Caco-2 (cell line): ENCODE measurements around the gene EFHC1. TPM values are rescaled to one million over a fixed set of nuclear protein-coding genes. Genes with fewer than 3 reads are reported as not detected.
A peak's percentile ranks its signal among the peaks of the same experiment; 100 is the strongest.

Experiments used
- BruUV-seq: library from RNA; stranded (reverse); fragments of 400-500 nt; replicated peaks from 2 replicates; lab custom pipeline; 2021; lab: Mats Ljungman, UMichigan
- CTCF ChIA-PET: fragments of 300-600 bp; sonication (Branson Sonifier 250); formaldehyde crosslinking; loops from one replicate; lab custom pipeline; 2022; ENCODE audit warnings: antibody characterized with exemption; lab: Charles Lee
- POLR2A ChIA-PET: fragments of 300-600 bp; sonication (Branson Sonifier 250); formaldehyde crosslinking; loops from one replicate; lab custom pipeline; 2022; ENCODE audit warnings: antibody characterized with exemption; lab: Charles Lee
- DNase-seq, 2 experiments: peaks; one replicate each; pipeline versions ENCODE4 v3.0.0 to v3.0.0-alpha.2; 2020 to 2022
- H3K27me3 ChIP-seq: replicated peaks from 2 replicates; pipeline ENCODE4 v1.6.0; 2011; ENCODE audit warnings: low read length; ENCODE audit not compliant: control insufficient read depth, insufficient read depth
- H3K36me3 ChIP-seq: 2 replicates; pipeline ENCODE4 v1.5.1; 2011; ENCODE audit warnings: low read length; ENCODE audit not compliant: control insufficient read depth, insufficient read depth
- H3K4me1 ChIP-seq: fragments of 250-450 bp; sonication (Bioruptor Pico); 2 replicates; pipeline ENCODE4 v1.5.1; 2020; ENCODE audit warnings: mild to moderate bottlenecking
- H3K4me3 ChIP-seq: 2 replicates; pipeline ENCODE4 v1.5.1; 2011; ENCODE audit warnings: low read depth, mild to moderate bottlenecking, control low read depth, low read length
- H3K9me3 ChIP-seq: fragments of 250-450 bp; sonication (Bioruptor Pico); 2 replicates; pipeline ENCODE4 v1.5.1; 2020; ENCODE audit warnings: mild to moderate bottlenecking, moderate library complexity
- H3K27ac Mint-ChIP-seq: one replicate; pipeline ENCODE4 v1.8.0; 2022; ENCODE audit warnings: mixed read lengths; ENCODE audit not compliant: unreplicated experiment
- H3K27me3 Mint-ChIP-seq: one replicate; pipeline ENCODE4 v1.8.0; 2022; ENCODE audit warnings: mixed read lengths; ENCODE audit not compliant: insufficient read depth, unreplicated experiment
- H3K36me3 Mint-ChIP-seq: one replicate; pipeline ENCODE4 v1.8.0; 2022; ENCODE audit warnings: mild to moderate bottlenecking, mixed read lengths; ENCODE audit not compliant: insufficient read depth, unreplicated experiment
- H3K4me1 Mint-ChIP-seq: one replicate; pipeline ENCODE4 v1.8.0; 2022; ENCODE audit warnings: low read depth, mixed read lengths; ENCODE audit not compliant: unreplicated experiment
- H3K4me3 Mint-ChIP-seq: one replicate; pipeline ENCODE4 v1.8.0; 2022; ENCODE audit warnings: mild to moderate bottlenecking, moderate library complexity, mixed read lengths; ENCODE audit not compliant: unreplicated experiment
- H3K9me3 Mint-ChIP-seq: one replicate; pipeline ENCODE4 v1.8.0; 2022; ENCODE audit warnings: mixed read lengths; ENCODE audit not compliant: unreplicated experiment
- intact Hi-C: fragments of 100-400 bp; cut with micrococcal nuclease; formaldehyde crosslinking; loops from one replicate; pipeline ENCODE4 v1.10.0; 2022; ENCODE audit not compliant: unreplicated experiment
- total RNA-seq: library from RNA; stranded (reverse); gene quantifications from 2 replicates; pipeline ENCODE4 v1.2.3, GENCODE V29; 2022
- TF ChIP-seq, protein P1 (sequence below), 2 experiments: fragments of 200-600 bp in 1 of 2; IDR thresholded peaks; 1 replicate in 1 of 2; 2 replicates in 1 of 2; pipeline versions ENCODE4 v1.5.1 to v1.8.0; 2011 to 2022; ENCODE audit warnings: antibody characterized with exemption in 1 of 2, control low read depth in 1 of 2, inconsistent platforms in 1 of 2, low read depth in 1 of 2, low read length in 1 of 2, mild to moderate bottlenecking in 1 of 2, moderate library complexity in 1 of 2; ENCODE audit not compliant: insufficient read depth in 1 of 2, severe bottlenecking in 1 of 2, unreplicated experiment in 1 of 2

The EFHC1 gene
- total RNA-seq, 1 experiment from 2014 or later: 14.6 TPM

DNA sequence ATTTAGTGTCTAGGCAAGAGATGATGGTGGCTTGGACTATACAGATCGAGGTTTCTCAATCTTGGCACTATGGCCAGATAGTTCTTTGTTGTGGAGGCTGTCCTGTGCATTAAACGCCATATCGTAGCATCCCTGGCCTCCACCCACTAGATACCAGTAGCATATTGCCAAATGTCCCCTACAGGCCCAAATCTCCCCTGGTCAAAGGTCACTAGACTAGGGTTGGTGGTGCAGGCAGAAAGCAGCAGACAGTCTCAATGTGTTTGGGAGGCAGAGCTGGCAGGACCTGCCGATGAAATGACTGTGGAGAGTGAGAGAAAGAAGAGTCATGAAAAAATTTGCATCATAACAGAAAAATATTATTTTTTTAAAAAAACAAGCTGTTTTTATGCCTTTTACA lies 93.8 kb downstream of the EFHC1 start:
- H3K27me3 Mint-ChIP-seq: no peaks in the 10 kb centered on the region
- H3K27ac Mint-ChIP-seq: no peak overlapping the region
- no peak overlapping the region for H3K4me3 Mint-ChIP-seq
- no TSS peak for BruUV-seq
- peaks cover 64% of the 10 kb centered on the region for H3K36me3 Mint-ChIP-seq
- Histone ChIP-seq H3K36me3 (peaks cover 4% of the 10 kb centered on the region), H3K4me1 (peaks cover 40% of the 10 kb centered on the region), H3K4me3 (no peak overlapping the region), H3K9me3 (no peaks in the 10 kb centered on the region), H3K27me3 (no peaks in the 10 kb centered on the region)
- TF ChIP-seq, protein P1, sequence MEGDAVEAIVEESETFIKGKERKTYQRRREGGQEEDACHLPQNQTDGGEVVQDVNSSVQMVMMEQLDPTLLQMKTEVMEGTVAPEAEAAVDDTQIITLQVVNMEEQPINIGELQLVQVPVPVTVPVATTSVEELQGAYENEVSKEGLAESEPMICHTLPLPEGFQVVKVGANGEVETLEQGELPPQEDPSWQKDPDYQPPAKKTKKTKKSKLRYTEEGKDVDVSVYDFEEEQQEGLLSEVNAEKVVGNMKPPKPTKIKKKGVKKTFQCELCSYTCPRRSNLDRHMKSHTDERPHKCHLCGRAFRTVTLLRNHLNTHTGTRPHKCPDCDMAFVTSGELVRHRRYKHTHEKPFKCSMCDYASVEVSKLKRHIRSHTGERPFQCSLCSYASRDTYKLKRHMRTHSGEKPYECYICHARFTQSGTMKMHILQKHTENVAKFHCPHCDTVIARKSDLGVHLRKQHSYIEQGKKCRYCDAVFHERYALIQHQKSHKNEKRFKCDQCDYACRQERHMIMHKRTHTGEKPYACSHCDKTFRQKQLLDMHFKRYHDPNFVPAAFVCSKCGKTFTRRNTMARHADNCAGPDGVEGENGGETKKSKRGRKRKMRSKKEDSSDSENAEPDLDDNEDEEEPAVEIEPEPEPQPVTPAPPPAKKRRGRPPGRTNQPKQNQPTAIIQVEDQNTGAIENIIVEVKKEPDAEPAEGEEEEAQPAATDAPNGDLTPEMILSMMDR (IDR thresholded peaks at IDR 0.05; ENCODE audit: insufficient read depth in 1 of 2, low read depth in 1 of 2, low read length in 1 of 2, severe bottlenecking in 1 of 2, unreplicated experiment in 1 of 2): no peak
- intact Hi-C loops: loop anchor here (5.0 kb wide), 1 partner anchor 53 kb away; no protein-coding TSS in a partner anchor
- no peaks in the 10 kb centered on the region for H3K9me3 Mint-ChIP-seq
- POLR2A ChIA-PET: no interaction called here
- peaks cover 37% of the 10 kb centered on the region for H3K4me1 Mint-ChIP-seq
- DNase-seq: no peak
- CTCF ChIA-PET: no interaction called here

DNA sequence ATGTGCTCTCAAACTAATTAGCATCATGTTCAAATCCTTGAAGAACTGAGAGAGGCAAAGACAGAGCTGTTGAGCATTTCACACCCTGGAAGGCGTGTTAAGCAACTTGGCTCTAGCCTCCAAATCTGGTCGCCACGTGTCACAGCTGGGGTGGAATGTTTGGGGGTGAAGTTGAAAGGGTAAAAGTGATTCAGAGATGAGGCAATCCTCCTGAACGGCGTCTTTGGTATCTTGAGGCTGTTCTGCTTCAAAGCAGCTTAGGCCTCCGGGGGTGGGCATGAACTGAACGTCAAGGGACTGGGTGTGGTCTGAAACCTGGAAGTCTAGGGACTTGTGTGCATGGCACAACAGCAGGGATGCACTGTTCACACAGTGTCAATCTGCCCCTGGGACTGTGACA lies 94.4 kb downstream of the EFHC1 start:
- no peaks in the 10 kb centered on the region for H3K27me3 ChIP-seq
- peaks cover 40% of the 10 kb centered on the region for H3K4me1 ChIP-seq
- POLR2A ChIA-PET: no interaction called here
- H3K36me3 ChIP-seq: peaks cover 3% of the 10 kb centered on the region
- Mint-ChIP-seq H3K27ac (peak overlapping the region; percentile 51), H3K4me3 (no peak overlapping the region), H3K4me1 (peaks cover 37% of the 10 kb centered on the region), H3K36me3 (peaks cover 62% of the 10 kb centered on the region), H3K27me3 (no peaks in the 10 kb centered on the region), H3K9me3 (no peaks in the 10 kb centered on the region)
- no peak overlapping the region for H3K4me3 ChIP-seq
- TF ChIP-seq, protein P1 (IDR thresholded peaks at IDR 0.05; ENCODE audit: insufficient read depth in 1 of 2, low read depth in 1 of 2, low read length in 1 of 2, severe bottlenecking in 1 of 2, unreplicated experiment in 1 of 2): no peak
- peak; percentile 60 for DNase-seq
- CTCF ChIA-PET: no interaction called here
- intact Hi-C loops: loop anchor here (5.0 kb wide), 1 partner anchor 53 kb away; no protein-coding TSS in a partner anchor
- BruUV-seq: no TSS peak
- no peaks in the 10 kb centered on the region for H3K9me3 ChIP-seq

DNA sequence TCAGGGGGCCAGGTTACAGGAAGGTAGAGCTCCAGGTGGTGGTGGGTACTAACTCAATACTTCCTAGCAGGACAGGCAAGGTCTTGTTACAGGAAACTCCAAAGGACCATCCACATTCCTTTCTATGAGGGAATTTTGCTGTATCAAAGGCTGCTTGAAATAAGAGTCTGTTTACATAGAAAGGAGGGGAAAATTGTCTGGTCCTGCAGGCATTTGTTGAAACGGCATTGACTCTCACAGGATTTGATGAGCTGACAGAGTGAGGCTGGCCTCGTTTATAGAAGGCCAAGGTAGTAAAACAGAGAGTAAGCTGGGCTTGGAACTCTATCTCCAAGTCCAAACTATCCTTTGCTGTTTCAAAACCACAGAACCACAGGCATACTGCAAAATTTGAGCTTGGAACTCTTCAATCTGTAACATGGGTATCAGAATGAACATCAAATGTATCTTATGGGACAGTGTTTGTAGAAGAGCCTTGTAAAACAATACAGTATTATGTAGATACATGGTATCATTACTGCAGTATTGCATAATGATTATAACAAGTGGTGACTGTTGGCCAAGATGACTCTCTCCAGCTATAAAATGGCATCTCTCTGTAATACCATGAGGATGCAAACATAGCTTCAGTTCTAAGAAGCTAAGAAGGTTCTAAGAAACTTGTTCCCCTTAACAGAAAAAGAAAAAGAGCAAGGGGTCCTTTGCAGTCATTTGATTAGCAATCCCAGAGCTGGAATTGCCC lies 95.2 kb downstream of the EFHC1 start:
- Mint-ChIP-seq H3K27me3 (no peaks in the 10 kb centered on the region), H3K9me3 (no peaks in the 10 kb centered on the region), H3K36me3 (peaks cover 54% of the 10 kb centered on the region), H3K4me3 (no peak overlapping the region), H3K27ac (peak overlapping the region; percentile 51), H3K4me1 (peaks cover 37% of the 10 kb centered on the region)
- intact Hi-C loops: loop anchor here (5.0 kb wide), 1 partner anchor 62 kb away; the partner anchor contains the start of gene TRAM2
- Histone ChIP-seq H3K9me3 (no peaks in the 10 kb centered on the region), H3K4me1 (peaks cover 40% of the 10 kb centered on the region), H3K36me3 (peaks cover 3% of the 10 kb centered on the region), H3K4me3 (no peak overlapping the region), H3K27me3 (no peaks in the 10 kb centered on the region)
- BruUV-seq: no TSS peak
- TF ChIP-seq, protein P1 (IDR thresholded peaks at IDR 0.05; ENCODE audit: insufficient read depth in 1 of 2, low read depth in 1 of 2, low read length in 1 of 2, severe bottlenecking in 1 of 2, unreplicated experiment in 1 of 2): no peak
- no peak for DNase-seq
- CTCF ChIA-PET: interaction anchor here (0.8 kb wide), 1 partner anchor 75 kb away, joined by 3 read pairs; no protein-coding TSS in a partner anchor
- POLR2A ChIA-PET: interaction anchor here (0.6 kb wide), 1 partner anchor 73 kb away, joined by 3 read pairs; no protein-coding TSS in a partner anchor
